Panc1 (cell line): ENCODE measurements around the gene DAPK1. TPM values are rescaled to one million over a fixed set of nuclear protein-coding genes. Genes with fewer than 3 reads are reported as not detected.

ENCODE experiments used
- ATAC-seq: fragments of 200-7000 bp; cut with Tn5 transposase; 2 replicates; pipeline ENCODE4 v1.9.1; 2020; ENCODE audit warnings: mild to moderate bottlenecking, moderate library complexity
- BruUV-seq: library from RNA; stranded (reverse); fragments of 400-500 nt; replicated peaks from 2 replicates; lab custom pipeline; 2021; lab: Mats Ljungman, UMichigan
- CTCF ChIA-PET: fragments of 300-600 bp; sonication (Branson Sonifier 250); formaldehyde crosslinking; loops from one replicate; lab custom pipeline; 2022; ENCODE audit warnings: antibody characterized with exemption; lab: Charles Lee
- POLR2A ChIA-PET: fragments of 300-600 bp; sonication (Branson Sonifier 250); formaldehyde crosslinking; loops from one replicate; lab custom pipeline; 2022; ENCODE audit warnings: antibody characterized with exemption; lab: Charles Lee
- DNase-seq: peaks from one replicate; pipeline ENCODE4 v3.0.0-alpha.2; 2010; ENCODE audit warnings: low read depth, low spot score
- H3K27ac ChIP-seq: 2 replicates; pipeline ENCODE4 v1.5.1; 2011; ENCODE audit warnings: mild to moderate bottlenecking, low read length, inconsistent platforms
- H3K27me3 ChIP-seq: fragments of 200-500 bp; sonication (Bioruptor generic); 2 replicates; pipeline ENCODE4 v1.6.0; 2014; ENCODE audit warnings: low read length, inconsistent platforms; ENCODE audit not compliant: control insufficient read depth, insufficient read depth
- H3K36me3 ChIP-seq: fragments of 200-500 bp; sonication (Bioruptor generic); 2 replicates; pipeline ENCODE4 v1.5.1; 2014; ENCODE audit warnings: inconsistent platforms, mild to moderate bottlenecking, low read length, moderate library complexity; ENCODE audit not compliant: control insufficient read depth, insufficient read depth
- H3K4me1 ChIP-seq: 2 replicates; pipeline ENCODE4 v1.5.1; 2011; ENCODE audit warnings: inconsistent platforms, mild to moderate bottlenecking, low read length, moderate library complexity; ENCODE audit not compliant: control insufficient read depth, insufficient read depth
- H3K4me3 ChIP-seq, 2 experiments: 2 replicates each; pipeline ENCODE4 v1.5.1; 2011 to 2012; ENCODE audit warnings: low read depth in 2 of 2, low read length in 2 of 2, mild to moderate bottlenecking in 2 of 2, inconsistent platforms in 1 of 2, moderate library complexity in 1 of 2
- H3K9me3 ChIP-seq: fragments of 200-500 bp; sonication (Bioruptor generic); 2 replicates; pipeline ENCODE4 v1.5.1; 2014; ENCODE audit warnings: low read depth, mild to moderate bottlenecking, inconsistent platforms, low read length, moderate library complexity; ENCODE audit not compliant: control insufficient read depth, insufficient read depth
- POLR2AphosphoS5 ChIP-seq: IDR thresholded peaks from 2 replicates; pipeline ENCODE4 v1.6.1; 2012; ENCODE audit warnings: mild to moderate bottlenecking, low read depth, low read length, moderate library complexity
- SIN3A ChIP-seq: IDR thresholded peaks from 2 replicates; pipeline ENCODE4 v1.6.1; 2012; ENCODE audit warnings: low read depth, mild to moderate bottlenecking, low read length, moderate library complexity, borderline replicate concordance; ENCODE audit not compliant: insufficient read depth
- TCF7L2 ChIP-seq: IDR thresholded peaks from 2 replicates; pipeline ENCODE4 v1.6.1; 2011; ENCODE audit warnings: mild to moderate bottlenecking, low read depth, low read length, inconsistent platforms
- in situ Hi-C: cut with HindIII; loops from 2 replicates; pipeline ENCODE4 v1.10.0; 2016; ENCODE audit warnings: low sequenced_read_pairs, low pct_unique_long_range_greater_than_20kb
- intact Hi-C: fragments of 100-400 bp; cut with micrococcal nuclease; formaldehyde crosslinking; loops from one replicate; pipeline ENCODE4 v1.10.0; 2022; ENCODE audit not compliant: unreplicated experiment
- total RNA-seq: library from RNA; stranded (reverse); gene quantifications from one replicate; pipeline ENCODE4 v1.2.1, GENCODE V29; 2021; ENCODE audit not compliant: unreplicated experiment
- TF ChIP-seq, protein P1 (sequence below), 2 experiments: IDR thresholded peaks; 2 replicates each; pipeline ENCODE4 v1.6.1; 2011 to 2012; ENCODE audit warnings: low read depth in 2 of 2, control low read depth in 1 of 2, low read length in 1 of 2, mild to moderate bottlenecking in 1 of 2, moderate library complexity in 1 of 2; ENCODE audit not compliant: insufficient read depth in 1 of 2
- TF ChIP-seq, protein P2 (sequence below): fragments of 450-650 bp; IDR thresholded peaks from 2 replicates; pipeline ENCODE4 v1.5.1; 2017; ENCODE audit warnings: mild to moderate bottlenecking

DAPK1 gene
- total RNA-seq, 1 experiment from 2014 or later: 0.87 TPM

DNA sequence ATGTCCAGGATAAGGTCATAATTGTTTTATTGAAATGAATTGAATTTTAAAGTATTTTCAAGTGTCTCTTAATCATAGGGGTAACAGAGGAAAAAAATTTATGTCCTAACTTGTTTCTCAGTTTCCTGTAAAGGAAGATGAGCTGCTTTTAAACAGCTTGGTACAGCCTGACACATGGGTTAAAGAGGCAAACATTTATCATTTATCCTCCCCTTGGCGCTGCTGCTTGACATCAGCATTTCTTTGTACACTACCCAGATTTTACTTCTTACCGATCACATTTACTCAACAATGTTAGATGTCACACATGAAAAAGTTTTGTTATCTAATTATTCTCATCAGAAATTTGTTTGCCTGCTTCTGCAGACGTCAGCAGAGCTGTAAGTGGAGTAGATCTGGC lies 148.9 kb downstream of the DAPK1 start:
- Histone ChIP-seq H3K4me3 (no peak overlapping the region), H3K4me1 (no peaks in the 10 kb centered on the region), H3K27ac (no peak overlapping the region), H3K36me3 (no peaks in the 10 kb centered on the region), H3K9me3 (no peaks in the 10 kb centered on the region), H3K27me3 (no peaks in the 10 kb centered on the region)
- intact Hi-C loops: no loop called here
- DNase-seq (no peak), ATAC-seq (no peak)
- TF ChIP-seq, protein P1, sequence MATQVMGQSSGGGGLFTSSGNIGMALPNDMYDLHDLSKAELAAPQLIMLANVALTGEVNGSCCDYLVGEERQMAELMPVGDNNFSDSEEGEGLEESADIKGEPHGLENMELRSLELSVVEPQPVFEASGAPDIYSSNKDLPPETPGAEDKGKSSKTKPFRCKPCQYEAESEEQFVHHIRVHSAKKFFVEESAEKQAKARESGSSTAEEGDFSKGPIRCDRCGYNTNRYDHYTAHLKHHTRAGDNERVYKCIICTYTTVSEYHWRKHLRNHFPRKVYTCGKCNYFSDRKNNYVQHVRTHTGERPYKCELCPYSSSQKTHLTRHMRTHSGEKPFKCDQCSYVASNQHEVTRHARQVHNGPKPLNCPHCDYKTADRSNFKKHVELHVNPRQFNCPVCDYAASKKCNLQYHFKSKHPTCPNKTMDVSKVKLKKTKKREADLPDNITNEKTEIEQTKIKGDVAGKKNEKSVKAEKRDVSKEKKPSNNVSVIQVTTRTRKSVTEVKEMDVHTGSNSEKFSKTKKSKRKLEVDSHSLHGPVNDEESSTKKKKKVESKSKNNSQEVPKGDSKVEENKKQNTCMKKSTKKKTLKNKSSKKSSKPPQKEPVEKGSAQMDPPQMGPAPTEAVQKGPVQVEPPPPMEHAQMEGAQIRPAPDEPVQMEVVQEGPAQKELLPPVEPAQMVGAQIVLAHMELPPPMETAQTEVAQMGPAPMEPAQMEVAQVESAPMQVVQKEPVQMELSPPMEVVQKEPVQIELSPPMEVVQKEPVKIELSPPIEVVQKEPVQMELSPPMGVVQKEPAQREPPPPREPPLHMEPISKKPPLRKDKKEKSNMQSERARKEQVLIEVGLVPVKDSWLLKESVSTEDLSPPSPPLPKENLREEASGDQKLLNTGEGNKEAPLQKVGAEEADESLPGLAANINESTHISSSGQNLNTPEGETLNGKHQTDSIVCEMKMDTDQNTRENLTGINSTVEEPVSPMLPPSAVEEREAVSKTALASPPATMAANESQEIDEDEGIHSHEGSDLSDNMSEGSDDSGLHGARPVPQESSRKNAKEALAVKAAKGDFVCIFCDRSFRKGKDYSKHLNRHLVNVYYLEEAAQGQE (IDR thresholded peaks at IDR 0.05; ENCODE audit: insufficient read depth in 1 of 2, low read depth in 2 of 2, low read length in 1 of 2): no peak
- no peak for TF ChIP-seq SIN3A
- TF ChIP-seq, protein P2, sequence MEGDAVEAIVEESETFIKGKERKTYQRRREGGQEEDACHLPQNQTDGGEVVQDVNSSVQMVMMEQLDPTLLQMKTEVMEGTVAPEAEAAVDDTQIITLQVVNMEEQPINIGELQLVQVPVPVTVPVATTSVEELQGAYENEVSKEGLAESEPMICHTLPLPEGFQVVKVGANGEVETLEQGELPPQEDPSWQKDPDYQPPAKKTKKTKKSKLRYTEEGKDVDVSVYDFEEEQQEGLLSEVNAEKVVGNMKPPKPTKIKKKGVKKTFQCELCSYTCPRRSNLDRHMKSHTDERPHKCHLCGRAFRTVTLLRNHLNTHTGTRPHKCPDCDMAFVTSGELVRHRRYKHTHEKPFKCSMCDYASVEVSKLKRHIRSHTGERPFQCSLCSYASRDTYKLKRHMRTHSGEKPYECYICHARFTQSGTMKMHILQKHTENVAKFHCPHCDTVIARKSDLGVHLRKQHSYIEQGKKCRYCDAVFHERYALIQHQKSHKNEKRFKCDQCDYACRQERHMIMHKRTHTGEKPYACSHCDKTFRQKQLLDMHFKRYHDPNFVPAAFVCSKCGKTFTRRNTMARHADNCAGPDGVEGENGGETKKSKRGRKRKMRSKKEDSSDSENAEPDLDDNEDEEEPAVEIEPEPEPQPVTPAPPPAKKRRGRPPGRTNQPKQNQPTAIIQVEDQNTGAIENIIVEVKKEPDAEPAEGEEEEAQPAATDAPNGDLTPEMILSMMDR: no peak
- TF ChIP-seq TCF7L2: no peak
- TF ChIP-seq POLR2AphosphoS5: no peak
- BruUV-seq: no TSS peak
- in situ Hi-C loops: no loop called here
- ChIA-PET CTCF (no interaction called here), POLR2A (no interaction called here)

DNA sequence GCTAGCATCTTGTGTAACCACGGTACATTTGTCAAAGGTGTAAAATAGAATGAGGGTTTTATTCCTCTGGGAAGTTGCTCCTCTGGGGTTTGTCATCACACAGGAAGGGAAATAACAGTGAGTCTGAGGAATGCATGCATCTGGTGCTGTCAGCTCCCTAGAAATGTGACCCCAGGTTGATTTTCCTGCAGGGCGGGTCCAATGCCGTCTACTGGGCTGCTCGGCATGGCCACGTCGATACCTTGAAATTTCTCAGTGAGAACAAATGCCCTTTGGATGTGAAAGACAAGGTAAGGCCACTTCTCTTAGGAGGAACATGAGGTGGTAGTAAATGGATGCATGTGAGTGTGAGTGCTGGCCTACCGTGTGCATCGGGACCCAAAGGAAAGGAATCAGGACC lies 149.4 kb downstream of the DAPK1 start:
- no peak overlapping the region for H3K4me3 ChIP-seq
- ChIA-PET POLR2A (no interaction called here), CTCF (no interaction called here)
- H3K36me3 ChIP-seq: no peaks in the 10 kb centered on the region
- no peak overlapping the region for H3K27ac ChIP-seq
- no peaks in the 10 kb centered on the region for H3K27me3 ChIP-seq
- no peak for ATAC-seq
- TF ChIP-seq, protein P2: no peak
- no peak for TF ChIP-seq TCF7L2
- TF ChIP-seq POLR2AphosphoS5: no peak
- TF ChIP-seq, protein P1 (IDR thresholded peaks at IDR 0.05; ENCODE audit: insufficient read depth in 1 of 2, low read depth in 2 of 2, low read length in 1 of 2): no peak
- TF ChIP-seq SIN3A: no peak
- no peaks in the 10 kb centered on the region for H3K9me3 ChIP-seq
- no peak for DNase-seq
- intact Hi-C loops (no loop called here), in situ Hi-C loops (no loop called here)
- no TSS peak for BruUV-seq
- no peaks in the 10 kb centered on the region for H3K4me1 ChIP-seq
